ENCODE results near the gene KLHL8.

KLHL8 gene

DNA sequence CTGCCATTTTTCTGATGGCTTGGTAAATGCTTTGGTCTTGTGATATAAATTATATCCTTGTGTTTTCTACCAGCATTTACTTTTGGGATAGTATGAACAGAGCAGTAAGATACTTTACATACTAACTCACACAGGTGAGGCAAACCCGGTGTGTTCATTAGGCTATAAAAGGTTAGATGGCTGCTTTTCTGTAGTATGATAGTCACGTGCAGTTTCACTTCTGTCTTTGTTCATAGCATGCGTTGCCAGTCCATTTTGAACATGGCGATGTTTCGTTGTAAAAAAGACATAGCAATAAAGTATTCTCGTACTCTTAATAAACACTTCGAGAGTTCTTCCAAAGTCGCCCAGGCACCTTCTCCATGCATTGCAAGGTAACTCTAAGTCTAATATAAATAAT, 88.4 kb downstream of the KLHL8 start:
- H3K27ac ChIP-seq: no peak overlapping the region
- TF ChIP-seq, protein P1, sequence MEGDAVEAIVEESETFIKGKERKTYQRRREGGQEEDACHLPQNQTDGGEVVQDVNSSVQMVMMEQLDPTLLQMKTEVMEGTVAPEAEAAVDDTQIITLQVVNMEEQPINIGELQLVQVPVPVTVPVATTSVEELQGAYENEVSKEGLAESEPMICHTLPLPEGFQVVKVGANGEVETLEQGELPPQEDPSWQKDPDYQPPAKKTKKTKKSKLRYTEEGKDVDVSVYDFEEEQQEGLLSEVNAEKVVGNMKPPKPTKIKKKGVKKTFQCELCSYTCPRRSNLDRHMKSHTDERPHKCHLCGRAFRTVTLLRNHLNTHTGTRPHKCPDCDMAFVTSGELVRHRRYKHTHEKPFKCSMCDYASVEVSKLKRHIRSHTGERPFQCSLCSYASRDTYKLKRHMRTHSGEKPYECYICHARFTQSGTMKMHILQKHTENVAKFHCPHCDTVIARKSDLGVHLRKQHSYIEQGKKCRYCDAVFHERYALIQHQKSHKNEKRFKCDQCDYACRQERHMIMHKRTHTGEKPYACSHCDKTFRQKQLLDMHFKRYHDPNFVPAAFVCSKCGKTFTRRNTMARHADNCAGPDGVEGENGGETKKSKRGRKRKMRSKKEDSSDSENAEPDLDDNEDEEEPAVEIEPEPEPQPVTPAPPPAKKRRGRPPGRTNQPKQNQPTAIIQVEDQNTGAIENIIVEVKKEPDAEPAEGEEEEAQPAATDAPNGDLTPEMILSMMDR (conservative IDR thresholded peaks at IDR 0.05): no peak

DNA sequence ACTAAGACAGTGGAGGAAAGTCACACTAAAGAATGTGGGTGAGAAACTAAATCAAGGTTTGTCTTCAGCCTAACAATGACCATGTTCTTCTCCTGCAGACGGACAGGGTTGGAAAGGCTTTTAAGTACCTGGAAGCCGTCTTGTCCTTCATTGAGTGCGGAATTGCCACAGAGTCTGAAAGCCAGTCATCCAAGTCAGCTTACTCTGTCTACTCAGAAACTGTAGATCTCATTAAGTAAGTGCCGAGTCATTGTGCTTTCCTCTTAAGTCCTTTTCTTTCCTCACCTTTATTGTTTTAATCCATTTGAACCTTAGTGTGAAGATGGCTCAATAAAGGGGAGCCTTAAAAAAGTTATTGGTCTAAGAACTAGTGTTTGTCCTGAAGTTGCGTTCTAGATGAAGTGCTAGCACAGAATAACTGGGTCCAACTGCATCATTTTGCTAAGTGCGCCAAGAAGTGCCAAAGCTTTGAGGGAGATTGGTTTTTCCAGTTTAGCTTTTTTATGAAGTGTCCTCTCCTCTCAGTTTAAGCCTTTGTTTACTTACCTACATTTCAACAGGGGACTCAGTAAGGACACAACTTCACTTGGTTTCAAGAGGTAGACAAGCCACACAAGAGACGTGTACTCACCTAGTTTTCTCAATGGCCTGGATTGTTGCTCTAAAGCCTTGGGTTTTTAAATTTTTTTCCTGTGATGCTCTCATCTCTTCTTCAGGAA, 89.3 kb downstream of the KLHL8 start:
- 0 out of 2 replicates have a peak overlapping the region, but pooled peaks have one; percentile 13 for H3K27ac ChIP-seq
- TF ChIP-seq, protein P1 (conservative IDR thresholded peaks at IDR 0.05): no peak

DNA sequence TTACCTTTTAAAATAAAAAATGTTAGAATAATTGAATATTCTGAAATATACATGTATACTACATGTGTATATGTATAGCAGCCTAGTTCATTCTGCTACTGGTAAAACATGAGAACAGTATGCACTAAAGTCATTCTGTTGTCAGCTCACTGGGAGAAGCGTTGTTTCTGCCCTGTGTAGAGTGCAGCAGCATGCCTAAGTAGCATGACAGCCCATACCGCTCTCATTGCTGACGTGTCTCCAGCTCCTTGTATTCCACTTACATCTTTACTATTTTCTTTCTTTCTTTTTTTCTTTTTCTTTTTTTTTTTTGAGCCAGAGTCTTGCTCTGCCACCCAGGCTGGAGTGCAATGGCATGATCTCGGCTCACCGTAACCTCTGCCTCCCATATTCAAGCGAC, 90.7 kb downstream of the KLHL8 start:
- H3K27ac ChIP-seq: no peak overlapping the region; the same call in 1 of the 2 replicates
- TF ChIP-seq, protein P1 (conservative IDR thresholded peaks at IDR 0.05): no peak

DNA sequence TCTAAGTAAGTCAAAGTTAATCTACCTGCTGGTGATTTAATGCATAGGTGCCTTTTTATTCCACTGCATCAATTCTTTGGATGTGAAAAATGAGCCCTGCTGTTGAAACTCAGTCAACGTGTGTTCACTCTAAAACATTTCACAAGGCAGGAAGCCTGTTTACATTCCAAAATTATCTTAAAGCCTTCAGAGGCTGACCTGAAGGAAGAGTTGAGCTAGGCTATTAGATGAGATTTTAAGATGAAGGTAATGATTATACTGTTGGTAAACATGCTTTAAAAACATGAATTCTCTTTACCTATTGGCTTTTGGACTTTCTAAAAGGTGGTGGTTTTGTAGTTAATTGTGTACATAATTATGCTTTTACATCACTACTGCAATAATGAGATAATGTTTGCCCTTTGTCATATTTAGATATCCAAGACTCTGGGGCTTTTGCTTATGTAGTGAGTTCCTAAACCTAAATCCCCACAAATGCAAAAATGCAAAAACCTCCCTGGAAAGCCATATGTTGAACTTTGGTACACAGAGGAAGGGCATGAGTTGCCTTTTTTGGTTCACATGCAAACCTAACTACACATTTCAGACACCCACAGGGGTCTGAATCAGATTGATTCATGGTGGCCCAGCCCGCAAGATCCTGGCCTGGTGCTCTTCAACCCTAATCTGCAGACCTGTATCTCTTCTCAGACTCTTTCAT, 92.3 kb downstream of the KLHL8 start:
- no peak overlapping the region for H3K27ac ChIP-seq
- TF ChIP-seq, protein P1 (conservative IDR thresholded peaks at IDR 0.05): no peak

DNA sequence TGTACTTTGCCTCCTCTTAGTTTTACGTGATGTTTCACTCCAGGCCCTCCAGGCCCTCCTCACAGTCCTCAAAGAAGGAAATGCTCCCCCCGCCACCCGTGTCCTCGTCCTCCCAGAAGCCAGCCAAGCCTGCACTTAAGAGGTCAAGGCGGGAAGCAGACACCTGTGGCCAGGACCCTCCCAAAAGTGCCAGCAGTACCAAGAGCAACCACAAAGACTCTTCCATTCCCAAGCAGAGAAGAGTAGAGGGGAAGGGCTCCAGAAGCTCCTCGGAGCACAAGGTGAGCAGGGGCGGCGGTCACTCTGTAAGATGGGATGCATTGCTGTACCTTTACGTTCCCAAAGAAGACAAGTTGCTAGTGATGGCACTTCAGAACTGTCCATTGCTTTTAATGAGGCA, 94.4 kb downstream of the KLHL8 start:
- no peak overlapping the region for H3K27ac ChIP-seq
- TF ChIP-seq, protein P1 (conservative IDR thresholded peaks at IDR 0.05): no peak

DNA sequence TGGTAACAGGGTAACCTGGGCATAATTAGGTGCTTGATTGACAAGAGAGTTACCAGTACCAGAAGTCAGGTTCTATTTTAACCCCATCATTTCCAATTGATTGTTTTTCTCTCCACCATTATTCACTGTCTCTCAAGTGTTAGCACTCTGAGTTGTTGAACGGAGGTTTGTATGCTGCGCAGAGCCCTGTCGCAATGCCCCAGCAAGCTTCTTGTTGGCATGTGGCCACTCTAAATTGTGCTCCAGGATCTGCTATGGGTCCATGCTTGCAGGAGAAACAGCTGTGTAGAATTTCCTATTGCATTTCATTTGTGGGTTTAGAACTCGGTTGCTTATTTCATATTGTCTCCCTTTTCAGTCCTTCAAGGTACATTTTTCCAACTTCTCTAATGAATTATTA, 98.2 kb downstream of the KLHL8 start:
- H3K27ac ChIP-seq: peak overlapping the region; percentile 88
- TF ChIP-seq, protein P1 (conservative IDR thresholded peaks at IDR 0.05): no peak

DNA sequence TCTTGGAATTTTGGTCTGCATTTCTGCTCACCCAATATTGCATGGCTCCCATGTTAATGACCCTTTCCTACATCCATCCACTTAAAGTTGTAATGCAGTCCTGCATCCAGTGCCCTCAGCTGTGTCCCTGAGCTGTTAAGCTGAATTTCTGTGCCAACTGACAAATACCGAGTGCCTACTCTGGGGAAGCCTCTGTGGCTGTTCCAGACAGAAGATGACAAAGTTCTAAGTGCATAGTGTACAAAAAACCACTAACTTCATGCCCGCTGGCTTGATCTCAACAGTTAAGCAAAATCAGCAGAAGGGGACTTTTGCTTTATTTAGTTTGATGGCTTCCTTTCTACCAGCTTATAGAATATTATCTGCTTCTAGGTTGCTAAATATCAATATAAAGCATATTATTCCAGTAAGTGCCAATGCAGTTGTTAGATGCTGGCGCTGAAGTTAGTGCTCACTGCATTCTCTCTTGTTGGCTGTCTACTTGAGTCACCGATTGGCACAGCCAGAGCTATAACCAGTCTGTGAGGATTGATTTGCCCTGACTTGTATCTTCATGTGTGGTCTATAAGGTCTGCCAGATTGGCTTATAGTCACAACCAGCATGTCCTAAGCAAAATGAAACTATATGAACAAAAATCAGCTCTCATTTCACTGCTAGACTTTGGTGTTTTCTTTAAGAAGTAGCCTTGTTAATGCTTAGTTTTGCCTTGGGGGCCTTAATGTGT, 98.9 kb downstream of the KLHL8 start:
- TF ChIP-seq, protein P1 (conservative IDR thresholded peaks at IDR 0.05): no peak
- H3K27ac ChIP-seq: peak overlapping the region; percentile 88

All from VCaP (cell line).